A549 (cell line): ENCODE results near the gene MAP3K12.

Experiments used
- CEBPB ChIP-seq, 2 experiments: fragments of >200 bp in 1 of 2; sonication (Bioruptor Twin) in 1 of 2; formaldehyde crosslinking in 1 of 2; IDR thresholded peaks; 2 replicates each; pipeline ENCODE4 v1.6.1; 2012 to 2016
- CTCF ChIP-seq: fragments of >200 bp; sonication (Bioruptor Twin); formaldehyde crosslinking; IDR thresholded peaks from 3 replicates; pipeline ENCODE4 v1.5.1; 2016
- EP300 ChIP-seq, 2 experiments: fragments of >200 bp; sonication (Bioruptor Twin); formaldehyde crosslinking; IDR thresholded peaks; 2 replicates in 1 of 2; 3 replicates in 1 of 2; pipeline ENCODE4 v1.6.1; 2016 to 2017
- HMGXB4 ChIP-seq: fragments of 250-450 bp; sonication (Bioruptor Pico); IDR thresholded peaks from 2 replicates; pipeline ENCODE4 v1.5.0; 2021; ENCODE audit warnings: mild to moderate bottlenecking, moderate library complexity, borderline replicate concordance
- HOXB13 ChIP-seq: fragments of 250-450 bp; sonication (Bioruptor Pico); IDR thresholded peaks from 2 replicates; pipeline ENCODE4 v1.5.0; 2020; ENCODE audit warnings: low read depth, mild to moderate bottlenecking, moderate library complexity
- POLR2A ChIP-seq: IDR thresholded peaks from 2 replicates; pipeline ENCODE4 v1.6.1; 2012; ENCODE audit warnings: mild to moderate bottlenecking, low read length
- RNF2 ChIP-seq: fragments of 200-600 bp; sonication (generic); IDR thresholded peaks from 2 replicates; pipeline ENCODE4 v1.6.1; 2016; ENCODE audit warnings: low read depth, mild to moderate bottlenecking, antibody characterized with exemption, moderate library complexity, borderline replicate concordance
- ZFP36 ChIP-seq: fragments of 450-650 bp; IDR thresholded peaks from 2 replicates; pipeline ENCODE4 v1.6.1; 2014; ENCODE audit warnings: borderline replicate concordance; ENCODE audit not compliant: partially characterized antibody

DNA sequence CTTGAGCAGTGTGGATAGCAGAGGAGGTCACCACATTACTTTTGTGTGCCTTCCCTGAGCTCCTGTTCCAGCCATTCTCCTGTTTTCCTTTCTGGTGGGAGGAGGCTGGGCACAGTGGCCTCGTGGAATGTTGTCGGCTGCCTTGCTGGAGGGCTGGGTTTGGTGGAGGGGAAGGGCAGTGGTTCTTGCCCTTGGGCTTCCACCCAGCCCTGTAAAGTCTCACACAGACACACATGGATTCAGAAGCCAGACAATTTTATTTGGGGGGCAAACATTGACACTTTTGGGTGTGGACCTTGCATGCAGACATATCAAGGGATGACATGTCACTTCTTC lies 7.2 kb upstream of the MAP3K12 start:
- no peak for TF ChIP-seq CTCF
- no peak for TF ChIP-seq ZFP36
- no peak for TF ChIP-seq POLR2A
- TF ChIP-seq HOXB13 (CRISPR knock-in tag), result no peak
- no peak for TF ChIP-seq RNF2
- TF ChIP-seq EP300 (IDR thresholded peaks at IDR 0.05), result no peak
- no peak for TF ChIP-seq CEBPB (IDR thresholded peaks at IDR 0.05)
- no peak for TF ChIP-seq HMGXB4 (CRISPR knock-in tag)
